Keratinocyte (primary cell): ENCODE measurements around the gene CLPTM1L.

Source experiments
- EZH2 ChIP-seq: IDR thresholded peaks from one replicate; pipeline ENCODE4 v1.6.1; 2012; ENCODE audit warnings: inconsistent platforms, mild to moderate bottlenecking, low read length, moderate library complexity
- TF ChIP-seq, protein P1 (sequence below), 3 experiments: IDR thresholded peaks in 1 of 3; conservative IDR thresholded peaks in 1 of 3; optimal IDR thresholded peaks in 1 of 3; 2 replicates in 2 of 3; 3 replicates in 1 of 3; pipeline versions ENCODE3 to v1.5.1; 2011; ENCODE audit warnings: low read length in 3 of 3, mild to moderate bottlenecking in 3 of 3, moderate library complexity in 2 of 3, control low read depth in 1 of 3, inconsistent platforms in 1 of 3; ENCODE audit not compliant: insufficient read depth in 2 of 3; ENCODE audit errors: extremely low read depth in 1 of 3

DNA sequence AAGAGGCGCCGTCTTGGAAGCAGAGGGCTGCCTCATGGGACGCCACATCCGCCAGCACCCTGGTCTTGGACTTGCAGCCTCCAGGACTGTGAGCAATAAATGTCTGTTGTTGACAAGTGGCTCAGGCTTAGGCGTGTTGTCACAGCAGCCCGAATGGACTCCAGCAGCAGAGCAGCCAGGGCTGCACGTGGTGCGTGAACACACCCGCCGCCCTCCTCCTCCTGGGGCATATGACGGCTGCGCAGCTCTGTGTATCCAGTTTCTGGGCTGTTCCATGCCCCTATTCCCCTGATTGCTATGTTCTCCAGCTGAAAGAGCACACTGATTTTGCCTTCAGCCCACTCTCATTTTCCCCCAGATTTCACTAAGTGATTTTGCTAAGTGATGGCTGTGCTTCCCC lies 36.0 kb upstream of the CLPTM1L start:
- TF ChIP-seq, protein P1, sequence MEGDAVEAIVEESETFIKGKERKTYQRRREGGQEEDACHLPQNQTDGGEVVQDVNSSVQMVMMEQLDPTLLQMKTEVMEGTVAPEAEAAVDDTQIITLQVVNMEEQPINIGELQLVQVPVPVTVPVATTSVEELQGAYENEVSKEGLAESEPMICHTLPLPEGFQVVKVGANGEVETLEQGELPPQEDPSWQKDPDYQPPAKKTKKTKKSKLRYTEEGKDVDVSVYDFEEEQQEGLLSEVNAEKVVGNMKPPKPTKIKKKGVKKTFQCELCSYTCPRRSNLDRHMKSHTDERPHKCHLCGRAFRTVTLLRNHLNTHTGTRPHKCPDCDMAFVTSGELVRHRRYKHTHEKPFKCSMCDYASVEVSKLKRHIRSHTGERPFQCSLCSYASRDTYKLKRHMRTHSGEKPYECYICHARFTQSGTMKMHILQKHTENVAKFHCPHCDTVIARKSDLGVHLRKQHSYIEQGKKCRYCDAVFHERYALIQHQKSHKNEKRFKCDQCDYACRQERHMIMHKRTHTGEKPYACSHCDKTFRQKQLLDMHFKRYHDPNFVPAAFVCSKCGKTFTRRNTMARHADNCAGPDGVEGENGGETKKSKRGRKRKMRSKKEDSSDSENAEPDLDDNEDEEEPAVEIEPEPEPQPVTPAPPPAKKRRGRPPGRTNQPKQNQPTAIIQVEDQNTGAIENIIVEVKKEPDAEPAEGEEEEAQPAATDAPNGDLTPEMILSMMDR (optimal IDR thresholded peaks at IDR 0.05 in 1 of 3, IDR thresholded peaks at IDR 0.05 in 1 of 3, conservative IDR thresholded peaks at IDR 0.05 in 1 of 3; ENCODE audit: extremely low read depth in 1 of 3, insufficient read depth in 2 of 3, low read length in 3 of 3), result no peak
- no peak for TF ChIP-seq EZH2
